Glomerular endothelial cell (primary cell): ENCODE results near the gene POU2AF3. TPM values are rescaled to one million over a fixed set of nuclear protein-coding genes. Genes with fewer than 3 reads are reported as not detected.

Experiments used
- DNase-seq: peaks from one replicate; pipeline ENCODE4 v3.0.0-alpha.2; 2011; ENCODE audit warnings: low read depth, low spot score; ENCODE audit errors: extremely low read depth
- total RNA-seq: library from RNA; depleted of rRNA; stranded (reverse); fragments of >200 nt; gene quantifications from 2 replicates; pipeline ENCODE4 v1.2.3, GENCODE V29; 2015

Gene POU2AF3
- total RNA-seq, 1 donor from 2014 or later = not detected

DNA sequence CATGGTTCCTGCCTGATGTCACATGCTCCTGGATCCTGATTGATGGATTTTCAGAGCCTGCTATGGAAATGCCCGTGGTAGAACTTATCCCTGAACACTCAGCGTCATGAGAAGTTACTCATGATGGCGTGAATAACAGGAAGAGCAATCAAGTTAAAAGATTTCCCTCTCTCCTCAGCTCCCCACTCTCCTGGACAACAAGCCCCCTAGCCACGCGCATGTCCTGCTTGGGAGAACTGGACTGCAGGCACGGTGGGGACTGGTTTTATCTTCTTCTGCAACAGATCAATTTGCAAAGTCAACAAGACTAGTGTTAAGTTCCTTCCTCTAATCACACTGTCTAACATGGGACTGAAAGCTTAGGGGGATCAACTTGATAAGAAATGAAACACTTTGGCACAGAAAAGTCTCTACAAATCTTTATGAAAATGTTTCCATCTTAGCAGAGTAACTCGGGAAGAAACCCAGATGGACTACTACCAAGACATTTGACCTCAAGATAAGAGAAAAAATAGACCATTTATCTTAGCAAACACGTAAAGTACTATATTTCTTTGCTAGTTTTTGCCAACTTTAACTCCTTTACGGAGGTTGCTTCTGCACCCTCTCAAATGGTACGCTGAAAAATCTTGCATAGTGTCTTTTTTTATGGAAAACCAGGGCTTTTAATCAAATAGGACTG, 53.2 kb downstream of the POU2AF3 start:
- no peak for DNase-seq

GRCh38 chr11:111352231-111352746, 53.9 kb downstream of the POU2AF3 start:
- no peak for DNase-seq

DNA sequence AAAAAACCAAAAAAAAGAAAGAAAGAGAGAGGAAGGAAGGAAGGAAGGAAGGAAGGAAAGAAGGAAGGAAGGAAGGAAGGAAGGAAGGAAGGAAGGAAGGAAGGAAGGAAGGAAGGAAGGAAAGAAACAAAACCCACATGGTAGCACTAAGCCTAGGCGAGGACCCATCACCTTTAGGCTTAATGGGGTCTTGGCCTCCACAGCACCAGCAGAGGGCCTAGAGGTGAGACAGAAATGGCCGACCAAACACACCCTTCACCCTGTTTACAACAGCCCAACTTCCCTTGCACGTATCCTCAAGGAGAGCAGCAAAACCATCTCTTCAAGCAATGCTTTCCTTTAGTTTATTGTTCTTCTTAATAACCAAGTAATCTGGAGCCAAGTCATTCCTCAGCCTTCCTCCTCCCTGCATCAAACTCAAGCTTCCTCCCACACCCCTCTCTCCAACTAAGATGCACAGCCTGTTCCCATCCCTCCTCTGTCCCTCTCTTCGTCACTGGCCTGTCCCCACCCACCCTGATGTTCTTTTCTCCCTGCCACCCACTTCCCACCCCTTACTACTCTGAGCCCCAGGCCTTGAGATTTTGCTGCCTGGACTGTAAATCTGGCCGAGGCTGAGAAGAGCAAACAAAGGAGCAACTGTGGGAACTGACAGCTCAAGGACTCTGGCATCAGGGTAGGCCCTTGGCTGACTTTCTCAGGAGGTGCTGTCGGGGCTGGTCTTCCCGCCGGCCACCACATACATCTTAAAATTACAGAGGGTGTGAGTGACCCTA, 54.8 kb downstream of the POU2AF3 start:
- DNase-seq = no peak

GRCh38 chr11:111353776-111354600, 55.6 kb downstream of the POU2AF3 start:
- DNase-seq = no peak

DNA sequence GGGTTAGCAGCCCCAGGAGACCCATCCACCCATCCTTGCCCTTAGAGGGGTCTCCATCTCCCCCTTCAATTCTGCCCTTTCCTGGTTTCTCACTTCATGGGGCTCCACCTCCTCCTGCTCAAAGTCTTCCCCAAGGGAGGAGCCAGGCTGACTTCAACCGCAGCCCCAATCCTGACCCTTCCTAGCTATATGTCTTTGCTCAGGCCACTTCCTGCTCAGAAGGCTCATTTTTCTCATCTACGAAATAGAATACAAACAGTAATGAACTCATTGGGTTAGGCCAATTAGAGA, 56.2 kb downstream of the POU2AF3 start:
- no peak for DNase-seq

GRCh38 chr11:111355101-111355500, 56.8 kb downstream of the POU2AF3 start:
- no peak for DNase-seq

DNA sequence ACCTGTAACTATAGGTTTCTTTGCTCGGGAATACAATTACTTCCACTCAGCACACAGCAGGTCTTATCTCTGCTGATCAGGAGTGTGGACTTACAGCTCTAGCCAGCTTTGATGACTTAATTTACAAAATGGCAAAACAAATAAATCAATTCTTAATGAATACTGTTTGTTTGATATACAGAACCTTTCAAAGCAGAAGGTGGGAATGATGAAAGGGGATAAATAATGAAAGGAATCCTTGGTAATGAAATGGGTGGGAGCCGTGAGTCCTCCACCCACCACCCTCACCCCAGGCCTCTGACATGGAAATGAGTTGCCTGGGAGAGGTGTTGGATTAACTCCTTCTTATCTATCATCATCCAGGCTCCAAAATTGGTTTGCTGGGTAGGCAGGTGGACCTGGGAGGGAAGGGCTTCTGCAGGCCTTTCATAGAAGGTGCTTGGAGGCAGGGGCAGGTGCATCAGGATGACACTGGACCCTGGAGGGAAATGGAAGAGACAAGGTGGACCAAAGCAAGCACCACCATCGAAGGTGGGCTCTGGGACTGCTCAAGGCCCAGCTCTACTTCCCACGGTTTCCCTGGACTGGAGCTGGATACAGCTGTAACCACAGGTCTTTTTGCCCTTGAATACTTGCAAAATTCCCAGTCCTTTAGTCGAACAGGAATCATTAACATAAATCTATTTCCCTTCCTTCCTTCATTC, 57.8 kb downstream of the POU2AF3 start:
- DNase-seq = no peak

GRCh38 chr11:111356660-111357048, 58.3 kb downstream of the POU2AF3 start:
- no peak for DNase-seq

GRCh38 chr11:111357150-111358037, 59.0 kb downstream of the POU2AF3 start:
- DNase-seq = no peak

Other genes with a start within 250 kb of the POU2AF3 start
- not detected in 2 replicates for gene POU2AF2, start 52.8 kb upstream of the POU2AF3 start, total RNA-seq
- not detected in 2 replicates for gene POU2AF1, start 80.7 kb downstream of the POU2AF3 start, total RNA-seq
- not detected in 2 replicates for gene BTG4, start 213.8 kb downstream of the POU2AF3 start, total RNA-seq
- gene HOATZ, start 216.2 kb downstream of the POU2AF3 start, total RNA-seq = not detected in 2 replicates
- gene LAYN, start 242.2 kb downstream of the POU2AF3 start, total RNA-seq = 19.3 and 29.6 TPM in 2 replicates